Dendritic cell treated with granulocyte-macrophage colony-stimulating factor and Interleukin-4, amounts not matched to agents 40 ng/mL and 50 ng/mL, for 4 days (primary cell): Measurements from ENCODE around the gene SUGCT.

ENCODE experiments used
- H3K27ac Mint-ChIP-seq: one replicate; pipeline ENCODE4 v1.8.0; 2022; ENCODE audit warnings: mild to moderate bottlenecking, mixed read lengths
- H3K27me3 Mint-ChIP-seq: one replicate; pipeline ENCODE4 v1.8.0; 2022; ENCODE audit warnings: mild to moderate bottlenecking, mixed read lengths
- H3K36me3 Mint-ChIP-seq: one replicate; pipeline ENCODE4 v1.8.0; 2022; ENCODE audit warnings: low read depth, mixed read lengths
- H3K4me1 Mint-ChIP-seq: one replicate; pipeline ENCODE4 v1.8.0; 2022; ENCODE audit warnings: low read depth, mixed read lengths
- H3K4me3 Mint-ChIP-seq: one replicate; pipeline ENCODE4 v1.8.0; 2022; ENCODE audit warnings: mild to moderate bottlenecking, moderate library complexity, mixed read lengths
- H3K9me3 Mint-ChIP-seq: one replicate; pipeline ENCODE4 v1.8.0; 2022; ENCODE audit warnings: mixed read lengths
- intact Hi-C: fragments of 100-400 bp; cut with micrococcal nuclease; formaldehyde crosslinking; loops from one replicate; pipeline ENCODE4 v1.15.0; 2022

Gene SUGCT

GRCh38 chr7:40909346-40909980 lies 774.7 kb downstream of the SUGCT start:
- no peaks in the 10 kb centered on the region for H3K36me3 Mint-ChIP-seq
- intact Hi-C loops: no loop called here
- H3K4me3 Mint-ChIP-seq: no peak overlapping the region
- no peaks in the 10 kb centered on the region for H3K4me1 Mint-ChIP-seq
- peaks cover 9% of the 10 kb centered on the region for H3K9me3 Mint-ChIP-seq
- H3K27me3 Mint-ChIP-seq: no peaks in the 10 kb centered on the region
- H3K27ac Mint-ChIP-seq: no peak overlapping the region
